GM19397 (cell line): Measurements from ENCODE around the gene SPACA1.
"Not testable (repeated sequence)": the region's sequence is repeated elsewhere in the genome, so short reads cannot be mapped to it uniquely, and the experiment has no call there.

Source experiments
- ATAC-seq: cut with Tn5 transposase; IDR thresholded peaks from one replicate; pipeline ENCODE4 v1.9.1; 2021; ENCODE audit warnings: mild to moderate bottlenecking, moderate library complexity; ENCODE audit not compliant: unreplicated experiment

SPACA1 gene

GRCh38 chr6:88047510-88048150 is at the start of gene SPACA1:
SPACA1 (plus strand) TSS chr6:88047841; CDS start chr6:88047906, 65 bp downstream.
- ATAC-seq, result no peak

GRCh38 chr6:88000713-88001112 is 46.9 kb upstream of the SPACA1 start:
- ATAC-seq, result no peak

- ATAC-seq, result not testable (repeated sequence)
Observed at GRCh38 chr6:88001279-88001678, 46.4 kb upstream of the SPACA1 start.

- ATAC-seq, result no peak
Observed at GRCh38 chr6:88004707-88005106, 42.9 kb upstream of the SPACA1 start.

GRCh38 chr6:88006557-88006956 is 41.1 kb upstream of the SPACA1 start:
- ATAC-seq, result no peak

GRCh38 chr6:88008411-88008810 is 39.2 kb upstream of the SPACA1 start:
- ATAC-seq, result no peak

GRCh38 chr6:88008831-88009231 is 38.8 kb upstream of the SPACA1 start:
- no peak for ATAC-seq

- ATAC-seq, result peak; percentile 69
Observed at GRCh38 chr6:88013015-88013414, 34.6 kb upstream of the SPACA1 start.

GRCh38 chr6:88013554-88013953 is 34.1 kb upstream of the SPACA1 start:
- no peak for ATAC-seq

- ATAC-seq, result no peak
Observed at GRCh38 chr6:88020439-88020838, 27.2 kb upstream of the SPACA1 start.

GRCh38 chr6:88024696-88025095 is 22.9 kb upstream of the SPACA1 start:
- ATAC-seq, result no peak

- no peak for ATAC-seq
Observed at GRCh38 chr6:88031550-88031949, 16.1 kb upstream of the SPACA1 start.

GRCh38 chr6:88044530-88044929 is 3.1 kb upstream of the SPACA1 start:
- ATAC-seq, result no peak

GRCh38 chr6:88045521-88046136 is 2.0 kb upstream of the SPACA1 start:
- no peak for ATAC-seq

- no peak for ATAC-seq
Observed at GRCh38 chr6:88048578-88048977, 937 bp downstream of the SPACA1 start.

GRCh38 chr6:88050140-88050818 is 2.6 kb downstream of the SPACA1 start:
- ATAC-seq, result no peak

- ATAC-seq, result no peak
Observed at GRCh38 chr6:88059191-88059590, 11.6 kb downstream of the SPACA1 start.

GRCh38 chr6:88062376-88062775 is 14.7 kb downstream of the SPACA1 start:
- ATAC-seq, result no peak

GRCh38 chr6:88072462-88072861 is 24.8 kb downstream of the SPACA1 start:
- no peak for ATAC-seq

- no peak for ATAC-seq
Observed at GRCh38 chr6:88074791-88075190, 27.1 kb downstream of the SPACA1 start.

GRCh38 chr6:88077305-88077704 is 29.7 kb downstream of the SPACA1 start:
- no peak for ATAC-seq

GRCh38 chr6:88086792-88087191 is 39.2 kb downstream of the SPACA1 start:
- no peak for ATAC-seq
